Measurements from ENCODE around the gene MTOR. TPM values are rescaled to one million over a fixed set of nuclear protein-coding genes. Genes with fewer than 3 reads are reported as not detected.
"Not testable (repeated sequence)": the region's sequence is repeated elsewhere in the genome, so short reads cannot be mapped to it uniquely, and the experiment has no call there.

Gene MTOR
- total RNA-seq, 2 donors from 2014 or later: 47.1 to 82.0 TPM

DNA sequence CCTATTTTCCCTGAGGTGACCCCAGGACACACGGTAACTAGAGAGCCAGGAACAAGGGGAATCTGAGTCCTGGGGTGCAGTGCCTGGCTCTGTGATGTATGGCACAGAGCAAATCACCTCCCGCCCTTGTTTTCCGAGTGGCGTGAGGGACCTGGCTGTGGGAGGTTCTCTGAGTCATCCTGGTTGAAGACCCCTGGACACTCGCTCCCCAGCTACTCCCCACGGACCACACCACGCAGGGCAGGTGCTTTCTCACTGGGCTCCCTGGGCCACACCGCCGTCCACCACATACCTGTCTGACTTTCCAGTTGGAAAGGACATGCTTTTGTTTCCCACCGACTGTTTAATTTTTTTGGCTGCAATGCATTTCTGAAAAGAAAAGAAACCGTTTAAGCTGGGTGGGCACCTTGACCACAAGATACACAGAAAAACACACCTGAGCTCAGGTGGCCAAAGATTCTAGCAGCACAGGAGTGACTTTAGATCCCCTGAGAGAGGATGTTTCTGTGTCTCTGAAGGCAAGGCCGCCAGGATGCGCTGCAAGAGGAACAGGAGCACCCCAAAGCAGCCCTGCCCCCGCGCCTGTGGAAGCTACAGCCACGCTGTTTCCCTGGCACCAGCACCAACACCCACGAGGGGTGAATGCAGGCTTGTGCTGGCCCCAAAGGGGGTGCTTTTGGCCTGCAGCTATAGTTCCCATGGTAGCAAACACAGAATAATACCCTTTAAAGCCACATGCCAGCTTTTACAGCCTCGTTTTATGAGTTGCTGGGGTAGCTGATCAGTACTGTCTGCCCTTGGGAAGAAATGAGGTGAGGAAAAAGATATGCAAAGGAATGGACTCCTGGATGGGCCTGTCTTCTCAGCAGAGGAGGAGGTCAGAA lies 194.4 kb downstream of the MTOR start:
- ATAC-seq (no peak), DNase-seq (ENCODE audit: low spot score) (no peak)
- Mint-ChIP-seq H3K9me3 (no peaks in the 10 kb centered on the region), H3K4me3 (no peak overlapping the region), H3K27me3 (no peaks in the 10 kb centered on the region), H3K27ac (no peak overlapping the region), H3K4me1 (ENCODE audit: low read depth in 2 of 2) (peaks cover 6 to 7% of the 10 kb centered on the region in 2 donors), H3K36me3 (peaks cover 37% of the 10 kb centered on the region)

DNA sequence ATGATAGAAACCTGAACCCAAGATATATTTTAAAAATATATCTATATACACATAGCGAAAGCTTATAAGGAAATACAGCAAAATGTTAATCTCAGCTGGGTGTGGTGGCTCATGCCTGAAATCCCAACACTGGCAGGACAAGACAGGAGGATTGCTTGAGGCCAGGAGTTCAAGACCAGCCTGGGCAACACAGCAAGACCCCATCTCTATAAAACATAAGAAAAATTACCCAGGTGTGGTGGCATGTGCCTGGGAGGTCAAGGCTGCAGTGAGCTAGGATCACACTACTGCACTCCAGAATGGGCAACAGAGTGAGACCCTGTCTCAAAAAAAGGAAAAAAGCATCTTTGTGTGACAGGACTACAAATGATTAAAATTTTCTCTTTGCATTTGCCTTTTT lies 196.6 kb downstream of the MTOR start:
- H3K27me3 Mint-ChIP-seq: no peaks in the 10 kb centered on the region
- peaks cover 26% of the 10 kb centered on the region for H3K36me3 Mint-ChIP-seq
- ATAC-seq (no peak), DNase-seq (ENCODE audit: low spot score) (no peak)
- no peak overlapping the region for H3K27ac Mint-ChIP-seq
- H3K4me3 Mint-ChIP-seq: no peak overlapping the region
- no peaks in the 10 kb centered on the region for H3K9me3 Mint-ChIP-seq
- H3K4me1 Mint-ChIP-seq (ENCODE audit: low read depth in 2 of 2): peaks cover 22 to 26% of the 10 kb centered on the region in 2 donors

DNA sequence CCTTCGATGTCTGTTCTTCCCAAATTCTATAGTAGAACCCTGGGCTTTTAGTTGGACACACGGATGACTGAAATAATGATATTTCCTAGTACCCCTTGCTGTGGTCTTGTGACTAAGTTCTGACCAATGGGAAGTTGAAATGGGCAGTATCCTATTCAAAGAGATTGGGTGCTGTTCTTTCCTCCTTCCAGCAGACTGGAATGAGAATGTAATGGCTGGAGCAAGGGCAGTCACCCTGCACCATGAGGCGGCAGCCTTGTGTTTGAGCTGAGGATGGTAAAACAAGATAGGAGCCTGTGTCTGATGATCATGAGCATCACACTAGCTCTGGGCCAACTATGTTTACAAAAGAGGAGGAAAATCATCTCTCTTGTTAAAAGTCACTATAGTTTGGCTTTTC lies 197.4 kb downstream of the MTOR start:
- ATAC-seq (no peak), DNase-seq (ENCODE audit: low spot score) (no peak)
- Mint-ChIP-seq H3K27ac (no peak overlapping the region), H3K4me3 (no peak overlapping the region), H3K9me3 (no peaks in the 10 kb centered on the region), H3K27me3 (no peaks in the 10 kb centered on the region), H3K4me1 (ENCODE audit: low read depth in 2 of 2) (peaks cover 29 to 33% of the 10 kb centered on the region in 2 donors), H3K36me3 (peaks cover 19% of the 10 kb centered on the region)

DNA sequence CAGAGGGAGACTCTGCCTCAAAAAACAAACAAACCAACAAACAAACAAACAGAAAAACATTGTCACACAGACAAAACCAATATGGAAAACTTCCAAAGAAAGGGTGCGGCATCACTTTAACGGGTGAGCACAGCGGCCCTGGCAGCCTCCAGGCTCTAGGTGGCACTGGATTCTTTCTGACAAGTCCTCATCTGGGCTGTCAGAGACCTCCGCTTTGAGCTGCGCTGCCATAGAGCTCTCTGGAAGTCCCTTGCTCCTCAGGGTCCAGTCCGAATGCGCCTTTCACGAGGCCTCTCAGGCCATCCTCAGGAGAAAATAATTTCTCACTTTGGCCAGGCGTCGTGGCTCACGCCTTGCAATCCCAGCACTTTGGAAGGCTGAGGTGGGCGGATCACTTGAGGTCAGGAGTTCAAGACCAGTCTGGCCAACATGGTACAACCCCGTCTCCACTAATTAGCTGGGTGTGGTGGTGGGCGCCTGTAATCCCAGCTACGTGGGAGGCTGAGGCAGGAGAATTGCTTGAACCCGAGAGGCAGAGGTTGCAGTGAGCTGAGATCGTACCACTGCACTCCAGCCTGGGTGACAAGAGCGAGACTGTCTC lies 198.3 kb downstream of the MTOR start:
- peak overlapping the region; percentile 63 for H3K4me3 Mint-ChIP-seq
- H3K27me3 Mint-ChIP-seq; H3K9me3 Mint-ChIP-seq; H3K27ac Mint-ChIP-seq; ATAC-seq; DNase-seq (ENCODE audit: low spot score): not testable (repeated sequence)
- H3K36me3 Mint-ChIP-seq: peaks cover 11% of the 10 kb centered on the region
- H3K4me1 Mint-ChIP-seq (ENCODE audit: low read depth in 2 of 2): peaks cover 32 to 36% of the 10 kb centered on the region in 2 donors

DNA sequence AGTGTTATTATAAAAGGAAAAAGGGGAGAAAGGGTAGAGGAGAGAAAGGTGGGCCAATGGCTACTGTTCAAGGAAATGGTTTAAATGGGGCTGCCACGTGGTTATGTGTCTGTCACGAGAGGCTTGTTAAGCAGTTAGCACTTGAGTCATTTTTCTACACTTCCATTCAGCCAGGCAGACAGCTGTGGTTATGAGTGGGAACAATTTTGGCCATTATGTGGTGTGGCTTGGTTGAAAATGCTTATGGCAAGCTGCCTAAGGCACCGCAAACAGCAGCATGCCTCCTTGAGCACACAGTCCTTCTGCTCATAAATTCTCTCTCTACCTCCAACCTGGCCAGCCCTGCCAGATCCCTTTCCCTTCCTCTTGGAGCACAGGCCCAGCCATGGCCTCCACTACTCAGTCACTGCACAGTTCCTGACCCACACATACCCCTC lies 199.4 kb downstream of the MTOR start:
- Mint-ChIP-seq H3K4me3 (peak overlapping the region; percentile 63), H3K36me3 (peaks cover 8% of the 10 kb centered on the region), H3K9me3 (no peaks in the 10 kb centered on the region), H3K27ac (peak overlapping the region; percentile 53 to 80), H3K27me3 (no peaks in the 10 kb centered on the region), H3K4me1 (ENCODE audit: low read depth in 2 of 2) (peaks cover 38 to 39% of the 10 kb centered on the region in 2 donors)
- ATAC-seq: peak; percentile 65 to 67
- peak; percentile 85 for DNase-seq (ENCODE audit: low spot score)

DNA sequence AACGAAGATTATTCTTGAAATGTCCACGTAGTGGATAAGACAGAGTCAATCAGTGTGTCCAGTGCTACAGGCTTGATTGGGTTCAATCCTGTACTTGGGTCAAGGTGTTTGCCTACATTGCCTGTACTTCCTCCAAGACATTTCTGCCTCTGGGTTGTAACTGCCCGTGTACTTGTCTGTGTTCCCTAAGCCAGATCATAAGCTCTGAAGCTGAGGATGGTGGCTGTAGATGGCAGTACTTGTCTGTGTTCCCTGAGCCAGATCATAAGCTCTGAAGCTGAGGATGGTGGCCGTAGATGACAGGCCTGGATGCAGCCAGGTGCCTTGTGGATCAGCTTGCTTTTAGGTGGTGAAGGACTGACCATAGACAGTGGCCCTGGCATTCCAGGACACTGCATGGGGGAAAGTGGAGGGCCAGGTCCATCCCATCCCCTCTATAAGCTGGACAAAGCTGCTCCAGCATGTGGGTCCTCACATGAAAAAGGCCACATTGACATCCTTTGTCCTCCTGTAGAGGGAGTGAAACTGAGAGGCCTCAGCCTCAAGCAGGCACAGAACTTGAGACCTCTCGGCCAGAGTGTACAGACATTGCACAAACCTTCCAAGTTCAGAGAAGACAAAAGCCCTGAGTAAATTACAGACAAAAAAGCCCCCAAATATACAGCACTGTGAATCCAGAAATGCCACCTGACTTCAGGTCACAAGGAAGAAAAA lies 200.5 kb downstream of the MTOR start:
- no peak for DNase-seq (ENCODE audit: low spot score)
- H3K27ac Mint-ChIP-seq: peak overlapping the region in 1 of 2 donors; percentile 80
- H3K4me1 Mint-ChIP-seq (ENCODE audit: low read depth in 2 of 2): peaks cover 38 to 39% of the 10 kb centered on the region in 2 donors
- no peak for ATAC-seq
- peaks cover 8% of the 10 kb centered on the region for H3K36me3 Mint-ChIP-seq
- no peaks in the 10 kb centered on the region for H3K27me3 Mint-ChIP-seq
- H3K9me3 Mint-ChIP-seq: no peaks in the 10 kb centered on the region
- peak overlapping the region; percentile 91 for H3K4me3 Mint-ChIP-seq

DNA sequence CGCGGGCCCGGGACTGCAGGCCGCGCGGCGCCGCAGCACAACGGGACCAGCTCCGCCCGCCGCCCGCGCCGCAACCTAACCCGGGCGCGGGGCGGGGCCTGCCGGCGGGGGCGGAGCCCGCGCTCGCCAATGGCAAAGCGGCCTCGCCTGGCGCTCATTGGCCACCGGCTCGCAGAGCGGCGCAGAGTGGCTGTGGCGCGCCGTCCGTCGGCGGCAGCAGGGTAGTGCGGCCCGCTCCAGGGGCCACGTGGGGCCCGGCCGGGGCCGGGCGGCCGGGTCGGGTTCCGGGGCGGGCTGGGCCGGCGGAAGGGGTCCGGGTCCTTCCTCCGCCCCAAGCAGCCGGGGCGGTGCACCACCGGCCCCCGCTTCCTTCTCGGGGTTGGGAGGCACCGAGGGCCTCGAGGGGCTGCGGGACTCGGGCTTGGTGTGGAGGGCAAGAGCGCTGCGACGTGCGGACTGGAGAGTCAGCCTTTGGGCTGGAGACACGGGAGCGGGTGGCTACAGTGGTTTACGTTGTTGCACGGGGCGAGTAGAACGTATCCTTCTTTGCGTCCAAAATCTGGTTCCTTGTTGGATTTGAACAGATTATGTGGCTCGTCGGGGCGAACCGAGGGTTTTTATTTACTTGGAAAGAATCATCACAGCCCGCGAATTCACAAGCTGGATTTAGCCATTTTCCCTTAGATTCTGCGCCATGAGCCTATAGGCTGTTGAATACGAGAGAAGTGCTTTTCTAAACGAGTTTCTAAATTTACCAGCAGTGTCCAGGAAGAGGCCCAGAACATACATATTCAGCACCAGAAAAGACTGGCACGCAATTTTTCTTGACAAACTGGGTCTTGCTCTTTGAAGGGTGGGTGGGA lies 202.2 kb downstream of the MTOR start, which contains the start of gene SRM:
TSS of gene SRM (minus strand) at position 51 of the 863 bp plus-strand sequence. CDS start 75 bp downstream, outside the sequence.
- Mint-ChIP-seq H3K4me1 (ENCODE audit: low read depth in 2 of 2) (peaks cover 38 to 39% of the 10 kb centered on the region in 2 donors), H3K27me3 (no peaks in the 10 kb centered on the region), H3K27ac (peak within 1 kb of the TSS; percentile 82 to 89), H3K4me3 (peak within 1 kb of the TSS; percentile 96), H3K9me3 (no peaks in the 10 kb centered on the region), H3K36me3 (peaks cover 4% of the 10 kb centered on the region)
- peak; percentile 95 to 97 for ATAC-seq
- peak; percentile 94 for DNase-seq (ENCODE audit: low spot score)

DNA sequence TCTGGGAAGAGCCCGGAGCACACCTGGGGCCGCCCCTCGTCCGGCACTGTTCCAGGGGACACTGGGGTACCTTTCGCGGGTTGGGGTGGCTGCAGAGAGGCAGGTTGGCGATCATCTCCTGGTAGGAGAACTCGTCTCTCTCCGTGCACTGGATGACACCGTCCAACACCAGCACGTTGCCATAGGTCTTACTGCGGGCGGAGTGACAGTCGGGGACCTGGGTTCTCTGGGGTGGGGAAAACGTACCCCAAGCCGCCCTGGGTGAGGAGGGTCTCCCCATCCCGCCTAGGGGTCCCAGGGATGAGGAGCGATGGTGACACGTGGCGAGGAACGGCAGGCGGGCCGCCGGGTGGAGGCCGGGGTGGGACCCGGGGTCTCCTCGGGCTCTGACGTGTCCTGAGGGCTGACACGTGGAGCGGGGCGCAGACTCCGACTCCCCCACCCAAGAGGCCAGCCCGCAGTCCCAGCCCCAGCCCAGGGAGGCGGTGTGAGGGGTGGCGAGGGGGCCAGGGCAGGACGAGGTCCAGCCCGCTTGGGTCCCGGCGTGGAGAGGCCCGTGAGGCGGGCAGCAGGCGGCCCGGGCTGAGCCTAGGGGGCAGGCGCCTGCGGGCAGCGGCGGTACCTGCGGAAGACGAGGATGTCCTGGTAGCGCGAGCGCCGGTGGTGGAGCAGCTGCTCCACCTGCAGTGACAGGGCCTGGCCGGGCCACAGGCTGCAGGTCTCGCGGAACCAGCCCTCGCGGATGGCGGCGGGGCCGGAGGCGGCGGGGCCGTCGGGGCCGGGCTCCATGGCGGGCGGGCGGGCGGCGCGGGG lies 203.0 kb downstream of the MTOR start:
- DNase-seq (ENCODE audit: low spot score) (no peak), ATAC-seq (peak in 1 of 2 donors; percentile 15)
- Mint-ChIP-seq H3K27ac (peak overlapping the region; percentile 82 to 89), H3K4me1 (ENCODE audit: low read depth in 2 of 2) (peaks cover 38 to 39% of the 10 kb centered on the region in 2 donors), H3K36me3 (no peaks in the 10 kb centered on the region), H3K4me3 (peak overlapping the region; percentile 96), H3K27me3 (no peaks in the 10 kb centered on the region), H3K9me3 (no peaks in the 10 kb centered on the region)

DNA sequence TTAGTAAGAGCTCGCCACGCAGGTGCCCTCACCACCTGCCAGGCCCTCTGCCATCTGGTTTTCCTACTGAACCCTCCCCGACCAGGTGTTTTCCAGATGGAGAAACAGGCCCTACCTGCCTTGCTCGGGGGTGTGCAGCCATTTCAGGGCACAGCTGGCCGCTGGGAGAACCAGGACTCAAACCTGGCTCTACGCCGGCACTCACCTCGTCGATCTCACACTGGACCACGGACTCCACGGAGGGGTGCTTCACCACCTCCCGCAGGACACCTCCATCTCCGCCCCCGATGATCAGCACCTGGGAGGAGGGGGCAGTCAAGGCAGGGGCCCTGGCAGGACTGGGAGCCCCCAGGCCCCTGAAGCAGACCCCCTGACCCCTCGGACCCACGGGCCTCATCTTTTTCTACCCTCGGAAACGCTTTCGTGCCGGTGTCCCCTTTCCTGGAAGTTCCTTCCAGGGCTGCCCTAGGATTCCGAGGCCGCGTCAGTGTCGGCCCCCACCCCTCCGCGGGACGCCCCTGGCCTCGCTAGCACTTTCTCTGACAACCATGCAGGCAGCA lies 203.7 kb downstream of the MTOR start:
- Mint-ChIP-seq H3K4me3 (peak overlapping the region; percentile 96), H3K9me3 (no peaks in the 10 kb centered on the region), H3K4me1 (ENCODE audit: low read depth in 2 of 2) (peaks cover 38 to 39% of the 10 kb centered on the region in 2 donors), H3K27ac (peak overlapping the region; percentile 82 to 89), H3K27me3 (no peaks in the 10 kb centered on the region), H3K36me3 (no peaks in the 10 kb centered on the region)
- DNase-seq (ENCODE audit: low spot score) (no peak), ATAC-seq (no peak)

DNA sequence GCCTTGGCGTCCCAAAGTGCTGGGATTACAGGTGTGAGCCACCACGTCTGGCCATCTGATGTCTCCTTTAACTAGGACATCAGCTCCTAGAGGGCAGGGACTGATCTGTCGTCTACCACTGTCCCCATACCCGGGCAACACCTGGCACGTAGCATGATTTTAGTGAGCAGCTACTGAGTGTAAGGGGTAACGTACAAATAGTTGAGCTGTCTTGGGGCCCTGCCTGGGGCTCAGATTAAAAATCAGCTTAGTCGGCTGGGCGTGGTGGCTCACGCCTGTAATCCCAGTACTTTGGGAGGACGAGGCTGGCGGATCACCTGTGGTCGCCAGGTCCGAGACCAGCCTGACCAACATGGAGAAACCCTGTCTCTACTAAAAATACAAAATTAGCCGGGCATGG lies 204.3 kb downstream of the MTOR start:
- H3K9me3 Mint-ChIP-seq: no peaks in the 10 kb centered on the region
- no peaks in the 10 kb centered on the region for H3K36me3 Mint-ChIP-seq
- no peak overlapping the region for H3K27ac Mint-ChIP-seq
- H3K4me3 Mint-ChIP-seq: peak overlapping the region; percentile 96
- DNase-seq (ENCODE audit: low spot score) (no peak), ATAC-seq (no peak)
- peaks cover 32 to 33% of the 10 kb centered on the region in 2 donors for H3K4me1 Mint-ChIP-seq (ENCODE audit: low read depth in 2 of 2)
- no peaks in the 10 kb centered on the region for H3K27me3 Mint-ChIP-seq

DNA sequence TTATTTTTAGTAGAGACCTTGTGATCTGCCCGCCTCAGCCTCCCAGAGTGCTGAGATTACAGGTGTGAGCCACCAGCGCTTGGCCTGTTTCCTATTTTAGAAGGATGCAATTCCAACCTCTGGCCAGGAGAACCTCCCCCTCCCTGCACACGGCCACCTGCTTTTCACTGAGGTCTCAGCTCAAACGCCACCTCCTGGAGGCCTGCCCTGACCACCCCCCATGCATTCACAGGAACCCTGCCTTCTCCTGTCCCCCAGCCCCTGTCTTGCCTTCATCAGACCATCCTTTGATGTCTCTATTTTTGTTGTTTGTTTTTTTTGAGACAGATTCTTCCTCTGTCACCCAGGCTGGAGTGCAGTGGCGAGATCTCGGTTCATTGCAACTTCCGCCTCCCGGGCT lies 204.9 kb downstream of the MTOR start:
- Mint-ChIP-seq H3K27ac (no peak overlapping the region), H3K9me3 (no peaks in the 10 kb centered on the region), H3K27me3 (no peaks in the 10 kb centered on the region), H3K36me3 (no peaks in the 10 kb centered on the region), H3K4me3 (peak overlapping the region; percentile 25), H3K4me1 (ENCODE audit: low read depth in 2 of 2) (peaks cover 27 to 28% of the 10 kb centered on the region in 2 donors)
- no peak for DNase-seq (ENCODE audit: low spot score)
- ATAC-seq: no peak
